Left lung (tissue), 10 donors: ENCODE measurements around the gene GABRG3. TPM values are rescaled to one million over a fixed set of nuclear protein-coding genes. Genes with fewer than 3 reads are reported as not detected.

Experiments
- ATAC-seq: fragments of 200-7000 bp; cut with Tn5 transposase; one replicate; pipeline ENCODE4 v1.9.1; 2020; ENCODE audit warnings: moderate library complexity
- DNase-seq, 4 donors: peaks; one replicate each; pipeline ENCODE4 v3.0.0-alpha.2; 2013 to 2020
- H3K27ac ChIP-seq, 2 donors: fragments of 200-600 bp; sonication (generic) in 1 of 2; one replicate each; pipeline versions ENCODE4 v1.5.0 to v1.8.0; 2020 to 2021
- H3K27me3 ChIP-seq, 2 donors: fragments of 200-600 bp; sonication (generic) in 1 of 2; one replicate each; pipeline versions ENCODE4 v1.5.0 to v1.8.0; 2020 to 2021
- H3K36me3 ChIP-seq, 2 donors: fragments of 200-600 bp; sonication (generic) in 1 of 2; one replicate each; pipeline versions ENCODE4 v1.5.0 to v1.8.0; 2020 to 2021
- H3K4me1 ChIP-seq, 2 donors: fragments of 200-600 bp; one replicate each; pipeline ENCODE4 v1.8.0; 2021
- H3K4me3 ChIP-seq, 2 donors: fragments of 200-600 bp; sonication (generic) in 1 of 2; one replicate each; pipeline versions ENCODE4 v1.5.0 to v1.8.0; 2020 to 2021; ENCODE audit warnings: mild to moderate bottlenecking in 1 of 2
- H3K9me3 ChIP-seq, 2 donors: fragments of 200-600 bp; sonication (generic) in 1 of 2; one replicate each; pipeline versions ENCODE4 v1.5.0 to v1.8.0; 2020 to 2021
- intact Hi-C, 2 donors: fragments of 100-400 bp; cut with DNase I; formaldehyde crosslinking; loops; one replicate each; pipeline versions ENCODE4 v1.11.2 to v1.14.2; 2022
- polyA plus RNA-seq, 6 donors: library from polyadenylated mRNA; unstranded; fragments of 120-200 nt; gene quantifications; one replicate each; pipeline ENCODE4 v1.2.1, GENCODE V29; 2013; ENCODE audit not compliant: insufficient read length in 6 of 6
- total RNA-seq, 2 donors: library from RNA; stranded (reverse); fragmentation: NEBNext Ultra II Directional; extraction: Animal tissue kit (Norgen Biotek cat#: 25700); gene quantifications; one replicate each; pipeline ENCODE4 v1.2.1, GENCODE V29; 2021
- TF ChIP-seq, protein P1 (sequence below), 2 donors: fragments of 200-600 bp; sonication (generic) in 1 of 2; IDR thresholded peaks; one replicate each; pipeline versions ENCODE4 v1.5.0 to v1.8.0; 2021; ENCODE audit warnings: antibody characterized with exemption in 2 of 2
- donor health status: DM: no; HTN: yes; CAD: no.
- donor health status: DM: no; HTN: no; CAD: no.

The GABRG3 gene
- total and polyA plus RNA-seq, 8 donors: 0.23 to 13.8 (median 10.3) TPM; not detected in 1

DNA sequence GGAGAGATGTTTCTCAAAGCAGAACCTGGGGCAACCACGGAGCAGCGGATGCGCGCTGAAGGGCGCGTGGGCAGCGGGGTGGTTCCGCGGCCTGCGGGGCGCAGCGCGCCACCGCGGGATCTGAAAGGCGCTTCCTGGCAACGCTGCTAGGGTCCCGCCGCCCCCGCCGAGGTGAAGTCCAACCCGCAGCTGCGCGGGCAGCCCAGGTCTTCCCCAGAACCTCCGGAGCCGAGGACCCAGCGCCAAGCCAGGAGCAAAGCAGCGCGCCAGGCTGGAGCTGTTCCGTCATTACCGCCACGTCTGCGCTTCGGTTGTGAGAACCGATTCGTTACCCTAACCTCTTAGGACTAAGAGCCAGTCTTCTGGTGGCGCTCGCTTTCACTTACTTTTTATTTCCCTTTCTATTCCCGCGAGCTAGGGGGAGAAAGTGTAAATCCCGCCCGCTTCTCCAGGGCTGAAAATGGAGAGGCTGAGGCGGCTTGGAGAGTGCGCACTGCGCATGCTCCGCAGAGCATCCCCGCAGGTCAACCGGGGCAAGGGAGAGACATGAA lies 3.2 kb upstream of the GABRG3 start:
- Histone ChIP-seq H3K4me1 (no peaks in the 10 kb centered on the region), H3K4me3 (peak overlapping the region in 1 of 2 donors; percentile 3), H3K9me3 (no peaks in the 10 kb centered on the region), H3K27ac (no peak overlapping the region), H3K36me3 (no peaks in the 10 kb centered on the region), H3K27me3 (peaks cover 6 to 62% of the 10 kb centered on the region in 2 donors)
- TF ChIP-seq, protein P1, sequence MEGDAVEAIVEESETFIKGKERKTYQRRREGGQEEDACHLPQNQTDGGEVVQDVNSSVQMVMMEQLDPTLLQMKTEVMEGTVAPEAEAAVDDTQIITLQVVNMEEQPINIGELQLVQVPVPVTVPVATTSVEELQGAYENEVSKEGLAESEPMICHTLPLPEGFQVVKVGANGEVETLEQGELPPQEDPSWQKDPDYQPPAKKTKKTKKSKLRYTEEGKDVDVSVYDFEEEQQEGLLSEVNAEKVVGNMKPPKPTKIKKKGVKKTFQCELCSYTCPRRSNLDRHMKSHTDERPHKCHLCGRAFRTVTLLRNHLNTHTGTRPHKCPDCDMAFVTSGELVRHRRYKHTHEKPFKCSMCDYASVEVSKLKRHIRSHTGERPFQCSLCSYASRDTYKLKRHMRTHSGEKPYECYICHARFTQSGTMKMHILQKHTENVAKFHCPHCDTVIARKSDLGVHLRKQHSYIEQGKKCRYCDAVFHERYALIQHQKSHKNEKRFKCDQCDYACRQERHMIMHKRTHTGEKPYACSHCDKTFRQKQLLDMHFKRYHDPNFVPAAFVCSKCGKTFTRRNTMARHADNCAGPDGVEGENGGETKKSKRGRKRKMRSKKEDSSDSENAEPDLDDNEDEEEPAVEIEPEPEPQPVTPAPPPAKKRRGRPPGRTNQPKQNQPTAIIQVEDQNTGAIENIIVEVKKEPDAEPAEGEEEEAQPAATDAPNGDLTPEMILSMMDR (IDR thresholded peaks at IDR 0.05): no peak
- intact Hi-C loops: no loop called here
- ATAC-seq: no peak
- peak in 2 of 4 donors; percentile 74 to 75 for DNase-seq

DNA sequence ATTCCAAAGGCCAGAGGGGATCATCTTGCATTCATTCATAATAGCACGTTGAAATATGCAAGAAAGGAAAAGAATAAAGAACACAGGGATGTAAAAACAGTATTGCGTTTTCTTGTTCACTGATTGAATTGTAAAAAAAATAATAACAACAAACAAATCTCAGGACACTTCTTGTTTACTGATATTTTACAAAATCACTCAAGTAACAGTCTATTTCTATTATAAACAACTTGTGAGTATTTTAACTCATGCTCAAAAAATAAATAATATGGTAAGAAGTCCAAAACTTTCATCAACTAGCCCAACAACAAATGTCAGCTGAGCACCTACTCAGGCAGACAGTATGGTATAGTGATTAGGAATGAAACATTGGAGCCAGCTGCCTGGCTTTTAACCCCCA lies 2.2 kb upstream of the GABRG3 start:
- intact Hi-C loops: no loop called here
- no peak overlapping the region for H3K4me3 ChIP-seq
- ATAC-seq: no peak
- H3K36me3 ChIP-seq: no peaks in the 10 kb centered on the region
- DNase-seq: no peak
- no peak overlapping the region for H3K27ac ChIP-seq
- H3K4me1 ChIP-seq: no peaks in the 10 kb centered on the region
- peaks cover 6 to 62% of the 10 kb centered on the region in 2 donors for H3K27me3 ChIP-seq
- TF ChIP-seq, protein P1 (IDR thresholded peaks at IDR 0.05): no peak
- H3K9me3 ChIP-seq: no peaks in the 10 kb centered on the region

DNA sequence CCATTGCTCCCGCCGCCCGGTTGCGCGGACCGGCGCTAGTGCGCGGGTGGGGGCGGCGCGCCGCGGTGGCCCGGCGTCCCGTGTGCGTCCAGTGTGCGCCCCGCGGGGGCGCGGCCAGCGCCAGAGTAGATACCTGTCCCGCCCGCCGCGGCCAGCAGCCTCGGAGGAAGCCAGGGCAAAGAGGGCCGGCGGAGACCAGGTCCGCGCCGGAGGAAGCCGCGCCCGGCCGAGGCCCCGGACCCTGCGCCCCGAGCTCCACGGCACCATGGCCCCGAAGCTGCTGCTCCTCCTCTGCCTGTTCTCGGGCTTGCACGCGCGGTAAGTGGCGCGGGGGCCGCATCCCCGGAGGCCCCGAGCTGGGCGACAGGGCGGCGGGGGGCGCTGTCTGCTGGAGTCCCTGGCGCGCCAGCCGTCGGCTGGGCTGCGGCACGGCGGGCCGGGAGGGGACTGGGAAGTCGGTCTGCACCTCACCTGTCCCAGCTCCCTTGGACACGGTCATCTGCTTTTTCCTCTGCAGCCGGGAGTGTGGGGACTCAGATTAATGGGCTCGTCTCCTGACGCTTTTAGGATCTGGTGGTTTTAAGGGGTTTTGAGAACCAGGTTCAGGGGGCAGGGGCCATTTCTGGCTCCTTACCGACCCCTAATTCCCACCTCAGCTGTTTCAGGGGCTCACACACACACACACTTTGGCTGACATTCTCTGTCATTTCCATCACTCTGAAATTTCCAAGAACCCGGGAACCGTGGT lies 464 bp downstream of the GABRG3 start:
- peaks cover 6 to 62% of the 10 kb centered on the region in 2 donors for H3K27me3 ChIP-seq
- H3K9me3 ChIP-seq: no peaks in the 10 kb centered on the region
- H3K4me3 ChIP-seq: no peak overlapping the region
- no peak for ATAC-seq
- TF ChIP-seq, protein P1 (IDR thresholded peaks at IDR 0.05): no peak
- H3K27ac ChIP-seq: no peak overlapping the region
- intact Hi-C loops: no loop called here
- DNase-seq: peak in 2 of 4 donors; percentile 32 to 72
- no peaks in the 10 kb centered on the region for H3K4me1 ChIP-seq
- no peaks in the 10 kb centered on the region for H3K36me3 ChIP-seq

DNA sequence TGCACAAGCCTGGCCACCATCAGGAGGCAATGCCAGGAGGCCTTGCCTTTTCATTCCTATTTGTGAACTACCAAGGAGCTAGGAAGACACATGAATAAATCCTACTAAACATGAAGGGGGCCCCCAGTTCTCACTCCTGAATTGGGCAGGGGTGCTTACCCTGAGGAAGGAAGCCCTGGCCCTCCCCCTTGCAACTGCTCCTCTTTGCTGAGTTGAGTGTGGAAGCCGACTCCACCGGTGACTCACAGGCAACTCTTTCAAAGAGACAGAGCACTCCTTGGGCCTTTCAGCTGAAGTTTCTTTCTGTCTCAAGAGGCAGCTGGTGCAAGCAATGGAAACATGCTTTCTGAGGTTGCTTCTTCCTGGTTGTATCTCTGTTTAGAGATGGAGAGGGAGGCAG lies 1.7 kb downstream of the GABRG3 start:
- H3K4me3 ChIP-seq: no peak overlapping the region
- ATAC-seq (no peak), DNase-seq (no peak)
- peaks cover 6 to 51% of the 10 kb centered on the region in 2 donors for H3K27me3 ChIP-seq
- TF ChIP-seq, protein P1 (IDR thresholded peaks at IDR 0.05): no peak
- no peaks in the 10 kb centered on the region for H3K36me3 ChIP-seq
- H3K9me3 ChIP-seq: no peaks in the 10 kb centered on the region
- no peak overlapping the region for H3K27ac ChIP-seq
- H3K4me1 ChIP-seq: no peaks in the 10 kb centered on the region
- intact Hi-C loops: no loop called here

DNA sequence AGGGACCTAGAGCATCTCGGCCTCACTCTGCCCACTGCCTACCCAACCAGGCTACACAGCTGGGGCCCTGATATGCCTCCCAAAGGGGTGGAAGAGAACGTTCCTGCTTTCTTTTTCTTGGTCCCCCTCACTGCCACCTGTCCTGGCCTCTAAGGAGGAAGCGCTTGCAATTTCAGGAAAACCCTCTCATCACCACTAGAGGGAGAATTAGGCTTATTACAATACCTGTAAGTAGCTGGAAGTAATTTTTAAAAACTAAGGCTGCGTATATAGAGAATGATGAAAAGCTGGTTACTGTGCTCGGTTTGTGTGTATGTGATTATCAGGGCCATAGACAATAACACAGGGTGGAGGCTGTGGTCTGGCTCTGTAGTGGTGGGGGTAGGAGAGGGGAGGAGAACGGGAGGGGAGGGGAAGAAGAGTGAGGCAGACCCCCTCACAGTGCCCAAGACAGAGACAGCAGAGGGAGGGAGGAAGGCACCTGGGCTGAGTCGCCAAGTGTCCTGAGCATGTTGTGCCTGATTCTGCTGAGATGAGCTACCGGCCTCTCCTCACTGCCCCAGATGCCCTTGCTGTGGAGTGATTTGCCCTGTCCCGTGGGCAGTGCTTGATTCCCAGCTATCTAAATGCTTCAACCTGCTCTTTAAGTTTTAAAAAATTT lies 3.3 kb downstream of the GABRG3 start:
- no peak for ATAC-seq
- H3K27me3 ChIP-seq: peaks cover 6 to 36% of the 10 kb centered on the region in 2 donors
- DNase-seq: peak in 1 of 4 donors; percentile 56
- TF ChIP-seq, protein P1 (IDR thresholded peaks at IDR 0.05): no peak
- H3K27ac ChIP-seq: no peak overlapping the region
- H3K9me3 ChIP-seq: no peaks in the 10 kb centered on the region
- no peak overlapping the region for H3K4me3 ChIP-seq
- intact Hi-C loops: no loop called here
- no peaks in the 10 kb centered on the region for H3K4me1 ChIP-seq
- no peaks in the 10 kb centered on the region for H3K36me3 ChIP-seq
